ENCODE results near the gene DNAJC6.

GRCh38 chr1:65437616-65438015 is 128.3 kb downstream of the DNAJC6 start:
- TF ChIP-seq CTCF (IDR thresholded peaks at IDR 0.05) (no peak), POLR2A (IDR thresholded peaks at IDR 0.05) (no peak)
